Measurements from ENCODE around the gene ANKS1B.
"Not testable (repeated sequence)": the region's sequence is repeated elsewhere in the genome, so short reads cannot be mapped to it uniquely, and the experiment has no call there.

GRCh38 chr12:99321210-99321609 lies 663.5 kb downstream of the ANKS1B start:
- not testable (repeated sequence) for TF ChIP-seq PRDM15 (CRISPR knock-in tag; IDR thresholded peaks at IDR 0.05); MXD4 (CRISPR knock-in tag; IDR thresholded peaks at IDR 0.05; ENCODE audit: borderline replicate concordance); SP1 (CRISPR knock-in tag; conservative IDR thresholded peaks at IDR 0.05); MLX (CRISPR knock-in tag; IDR thresholded peaks at IDR 0.05)
- TF ChIP-seq, protein P1, sequence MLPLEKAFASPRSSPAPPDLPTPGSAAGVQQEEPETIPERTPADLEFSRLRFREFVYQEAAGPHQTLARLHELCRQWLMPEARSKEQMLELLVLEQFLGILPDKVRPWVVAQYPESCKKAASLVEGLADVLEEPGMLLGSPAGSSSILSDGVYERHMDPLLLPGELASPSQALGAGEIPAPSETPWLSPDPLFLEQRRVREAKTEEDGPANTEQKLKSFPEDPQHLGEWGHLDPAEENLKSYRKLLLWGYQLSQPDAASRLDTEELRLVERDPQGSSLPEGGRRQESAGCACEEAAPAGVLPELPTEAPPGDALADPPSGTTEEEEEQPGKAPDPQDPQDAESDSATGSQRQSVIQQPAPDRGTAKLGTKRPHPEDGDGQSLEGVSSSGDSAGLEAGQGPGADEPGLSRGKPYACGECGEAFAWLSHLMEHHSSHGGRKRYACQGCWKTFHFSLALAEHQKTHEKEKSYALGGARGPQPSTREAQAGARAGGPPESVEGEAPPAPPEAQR (CRISPR knock-in tag; IDR thresholded peaks at IDR 0.05), result not testable (repeated sequence)
- TF ChIP-seq, protein P2, sequence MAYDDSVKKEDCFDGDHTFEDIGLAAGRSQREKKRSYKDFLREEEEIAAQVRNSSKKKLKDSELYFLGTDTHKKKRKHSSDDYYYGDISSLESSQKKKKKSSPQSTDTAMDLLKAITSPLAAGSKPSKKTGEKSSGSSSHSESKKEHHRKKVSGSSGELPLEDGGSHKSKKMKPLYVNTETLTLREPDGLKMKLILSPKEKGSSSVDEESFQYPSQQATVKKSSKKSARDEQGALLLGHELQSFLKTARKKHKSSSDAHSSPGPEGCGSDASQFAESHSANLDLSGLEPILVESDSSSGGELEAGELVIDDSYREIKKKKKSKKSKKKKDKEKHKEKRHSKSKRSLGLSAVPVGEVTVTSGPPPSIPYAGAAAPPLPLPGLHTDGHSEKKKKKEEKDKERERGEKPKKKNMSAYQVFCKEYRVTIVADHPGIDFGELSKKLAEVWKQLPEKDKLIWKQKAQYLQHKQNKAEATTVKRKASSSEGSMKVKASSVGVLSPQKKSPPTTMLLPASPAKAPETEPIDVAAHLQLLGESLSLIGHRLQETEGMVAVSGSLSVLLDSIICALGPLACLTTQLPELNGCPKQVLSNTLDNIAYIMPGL (CRISPR knock-in tag; IDR thresholded peaks at IDR 0.05), result not testable (repeated sequence)
